ENCODE results near the gene TMEM245.
"Not testable (repeated sequence)": the region's sequence is repeated elsewhere in the genome, so short reads cannot be mapped to it uniquely, and the experiment has no call there.

Gene TMEM245

DNA sequence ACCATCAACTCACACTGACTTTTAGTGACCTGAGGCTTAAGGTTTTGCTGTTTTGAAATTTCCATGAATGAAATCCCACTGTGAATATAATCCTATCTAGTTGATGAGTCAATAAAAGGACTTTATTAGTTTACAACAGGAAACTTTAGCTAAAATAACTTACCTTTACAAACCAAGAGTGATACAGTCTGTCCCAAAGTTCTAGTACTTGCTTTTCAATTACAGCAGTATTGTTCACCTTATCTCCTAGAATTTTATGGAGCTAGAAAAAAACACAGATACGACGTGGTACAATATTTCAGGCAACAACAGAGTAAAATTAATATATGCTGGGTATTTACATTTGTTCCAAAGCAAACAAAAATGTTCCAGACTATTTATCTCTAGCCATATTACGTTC is 59.6 kb downstream of the TMEM245 start:
- no peak for DNase-seq

DNA sequence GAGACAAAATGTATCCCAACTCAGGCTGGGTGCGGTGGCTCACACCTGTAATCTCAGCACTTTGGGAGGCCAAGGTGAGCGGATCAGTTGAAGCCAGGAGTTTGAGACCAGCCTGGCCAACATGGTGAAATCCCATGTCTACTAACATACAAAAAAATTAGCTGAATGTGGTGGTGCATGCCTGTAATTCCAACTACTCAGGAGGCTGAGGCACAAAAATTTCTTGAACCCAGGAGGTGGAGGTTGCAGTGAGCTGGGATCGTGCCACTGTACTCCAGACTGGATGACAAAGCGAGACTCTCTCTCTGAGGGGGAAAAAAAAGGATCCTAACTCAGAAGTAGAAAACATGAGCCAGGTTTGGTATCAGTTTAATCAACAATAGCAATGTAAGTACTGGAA is 66.6 kb downstream of the TMEM245 start:
- DNase-seq: not testable (repeated sequence)

DNA sequence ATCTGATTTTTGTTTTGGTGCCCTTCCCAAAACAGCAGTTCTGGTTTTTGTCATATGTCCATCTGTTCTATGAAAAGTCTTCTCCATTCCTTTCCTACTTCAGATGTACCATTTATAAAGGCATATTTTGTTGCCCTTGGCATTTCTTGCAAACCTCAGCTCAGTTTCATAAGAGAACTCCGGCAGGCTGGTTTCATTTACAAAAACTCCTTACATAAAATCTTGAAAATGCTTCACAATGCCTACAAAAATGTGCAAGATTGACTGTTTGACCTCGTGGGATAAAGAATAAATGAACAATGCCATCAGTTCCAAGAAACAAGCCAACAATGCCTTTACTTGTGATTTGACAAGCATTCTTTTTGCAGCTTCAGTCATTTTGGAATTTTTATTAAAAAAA is 67.3 kb downstream of the TMEM245 start:
- DNase-seq: no peak

DNA sequence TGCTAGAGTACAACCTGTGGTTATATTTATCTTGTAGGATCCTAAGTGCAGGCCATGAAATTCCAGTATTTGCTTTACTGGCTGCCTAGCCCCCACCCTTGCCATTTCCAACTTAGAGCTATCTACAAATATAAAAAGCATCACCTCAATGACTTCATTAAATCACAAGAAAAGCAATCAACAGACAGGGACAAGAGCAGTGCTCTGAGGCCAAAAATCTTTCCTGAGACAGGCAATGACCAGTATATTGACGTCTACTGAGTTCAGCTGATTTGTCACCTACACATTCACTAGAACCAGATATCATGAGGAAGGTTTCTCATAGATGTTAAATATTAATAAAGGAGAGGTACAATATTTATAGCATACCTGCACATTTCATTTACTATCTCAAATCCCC is 68.0 kb downstream of the TMEM245 start:
- no peak for DNase-seq

DNA sequence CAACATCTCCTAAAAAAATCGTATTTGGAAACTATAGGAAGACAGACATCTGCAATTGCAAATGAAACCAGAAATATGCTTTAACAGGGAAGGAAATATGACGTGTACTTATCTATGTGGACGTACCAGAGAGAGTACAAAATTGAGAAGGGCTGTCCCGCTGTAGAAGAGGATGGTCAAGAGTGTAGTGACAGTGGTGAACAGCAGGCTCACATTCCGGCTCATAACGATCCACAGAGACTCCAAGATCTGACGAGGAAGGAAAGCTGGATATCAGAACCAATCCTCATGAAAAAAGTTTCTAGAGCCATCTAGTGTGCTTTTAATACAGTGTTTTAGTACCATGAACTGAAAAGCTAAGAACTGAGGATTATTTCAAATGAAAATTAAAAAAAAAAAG is 69.3 kb downstream of the TMEM245 start:
- no peak for DNase-seq

DNA sequence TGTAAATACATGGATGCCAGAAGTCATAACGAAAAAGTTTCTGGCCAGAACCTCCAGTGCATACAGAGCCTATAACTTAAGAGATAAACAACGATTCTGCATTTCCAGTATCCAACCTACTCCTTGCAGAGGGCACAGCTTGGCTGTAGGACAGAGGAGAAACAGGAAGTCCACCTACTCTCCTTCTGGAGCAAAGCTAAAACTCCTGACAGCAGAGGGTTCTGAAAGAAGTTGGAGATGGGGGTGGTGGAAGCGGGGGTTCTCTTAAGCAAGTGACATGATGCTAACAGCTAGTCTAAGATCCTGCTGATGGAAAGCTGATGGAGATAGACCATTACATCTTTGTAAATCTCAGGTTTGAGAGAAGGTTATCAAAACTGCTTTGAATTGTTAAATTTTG is 70.9 kb downstream of the TMEM245 start:
- no peak for DNase-seq

DNA sequence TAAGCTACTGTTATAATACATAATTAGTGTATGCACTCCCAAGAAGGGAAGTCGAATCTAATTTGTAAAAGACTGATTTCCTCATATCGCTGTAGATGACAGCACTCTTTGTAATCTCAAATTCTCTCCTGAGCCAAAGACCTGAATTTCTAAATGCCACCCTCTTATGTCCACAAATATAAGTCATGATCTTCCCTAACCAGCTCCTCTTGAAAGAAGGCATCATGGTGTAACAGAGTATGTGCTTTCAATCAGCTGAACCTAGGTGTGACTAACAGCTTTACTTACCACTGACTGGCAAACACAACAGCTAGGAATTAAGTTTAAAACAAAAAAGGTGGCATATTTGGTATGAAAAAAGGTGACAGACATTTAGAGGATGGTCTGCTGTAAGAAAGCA is 72.5 kb downstream of the TMEM245 start:
- DNase-seq: no peak

DNA sequence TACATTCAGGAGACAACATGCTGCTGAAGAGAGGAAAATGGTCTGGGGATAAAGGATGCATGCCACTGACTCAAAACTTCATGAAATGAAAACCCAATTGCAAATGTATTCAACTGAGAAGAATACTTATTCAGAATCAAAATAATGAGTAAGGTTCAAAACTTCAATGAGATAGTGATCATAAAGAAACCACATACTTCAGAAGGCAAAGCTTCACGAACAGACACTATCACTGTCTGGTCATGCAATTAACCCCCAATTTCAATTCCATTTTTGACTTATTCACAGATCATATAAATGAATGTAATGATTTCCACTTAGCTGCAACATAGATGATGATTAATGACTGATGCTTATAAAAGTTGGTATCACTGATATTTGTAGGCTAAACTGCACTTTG is 73.4 kb downstream of the TMEM245 start:
- DNase-seq: no peak

DNA sequence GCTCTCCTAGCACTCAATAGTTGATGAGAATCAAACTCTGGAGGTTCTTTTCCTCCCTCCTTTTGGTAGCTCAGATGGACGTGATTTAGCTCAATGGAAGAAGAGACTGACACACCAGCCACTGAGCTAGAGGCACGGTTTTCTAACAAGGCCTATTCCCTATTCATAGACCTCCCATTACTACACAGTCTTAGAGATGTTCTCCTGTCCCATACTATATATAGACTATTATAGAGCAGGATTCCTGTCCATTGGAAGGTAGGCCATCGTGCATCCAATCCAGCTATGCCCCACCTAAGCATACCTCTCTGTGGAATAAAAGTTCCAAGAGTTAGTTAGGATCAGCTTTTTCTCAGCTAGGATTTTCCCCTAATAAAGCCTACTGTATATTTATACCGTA is 76.2 kb downstream of the TMEM245 start:
- no peak for DNase-seq

DNA sequence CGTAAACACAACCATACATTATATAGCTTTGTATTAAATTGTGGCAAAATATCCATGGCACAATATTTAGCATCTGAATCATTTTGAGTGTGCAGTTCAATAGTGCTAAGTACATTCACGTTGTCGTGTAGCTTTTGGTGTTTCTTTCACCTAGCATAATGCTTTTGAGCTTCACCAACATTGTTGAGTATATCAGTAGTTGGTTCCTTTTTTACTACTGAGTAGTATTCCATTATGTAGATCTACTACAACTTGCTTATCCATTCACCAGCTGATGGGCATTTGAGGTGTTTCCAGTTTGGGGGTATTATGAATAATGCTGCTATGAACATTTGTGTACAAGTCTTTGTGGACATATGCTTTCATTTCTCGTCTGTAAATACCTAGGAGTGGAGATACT is 79.2 kb downstream of the TMEM245 start:
- DNase-seq: no peak

DNA sequence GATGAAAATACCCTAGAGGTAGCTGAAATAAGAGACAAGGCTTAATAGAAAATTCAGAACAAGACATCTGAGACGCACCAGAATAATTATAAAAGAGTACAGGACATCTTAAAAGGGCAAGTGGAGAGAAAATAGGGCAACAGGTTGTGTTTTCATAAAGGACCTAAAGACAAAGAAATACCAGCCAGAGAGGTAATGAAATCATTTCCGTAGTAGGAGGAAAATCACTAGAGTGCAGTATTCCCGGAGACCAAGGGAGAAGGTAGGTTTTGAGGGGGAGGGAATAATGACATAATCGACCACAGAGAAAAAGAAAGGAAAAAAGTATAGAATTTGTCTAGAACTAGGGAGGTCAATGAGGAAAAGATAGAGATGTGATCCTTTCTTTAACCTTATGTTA is 80.2 kb downstream of the TMEM245 start:
- no peak for DNase-seq

DNA sequence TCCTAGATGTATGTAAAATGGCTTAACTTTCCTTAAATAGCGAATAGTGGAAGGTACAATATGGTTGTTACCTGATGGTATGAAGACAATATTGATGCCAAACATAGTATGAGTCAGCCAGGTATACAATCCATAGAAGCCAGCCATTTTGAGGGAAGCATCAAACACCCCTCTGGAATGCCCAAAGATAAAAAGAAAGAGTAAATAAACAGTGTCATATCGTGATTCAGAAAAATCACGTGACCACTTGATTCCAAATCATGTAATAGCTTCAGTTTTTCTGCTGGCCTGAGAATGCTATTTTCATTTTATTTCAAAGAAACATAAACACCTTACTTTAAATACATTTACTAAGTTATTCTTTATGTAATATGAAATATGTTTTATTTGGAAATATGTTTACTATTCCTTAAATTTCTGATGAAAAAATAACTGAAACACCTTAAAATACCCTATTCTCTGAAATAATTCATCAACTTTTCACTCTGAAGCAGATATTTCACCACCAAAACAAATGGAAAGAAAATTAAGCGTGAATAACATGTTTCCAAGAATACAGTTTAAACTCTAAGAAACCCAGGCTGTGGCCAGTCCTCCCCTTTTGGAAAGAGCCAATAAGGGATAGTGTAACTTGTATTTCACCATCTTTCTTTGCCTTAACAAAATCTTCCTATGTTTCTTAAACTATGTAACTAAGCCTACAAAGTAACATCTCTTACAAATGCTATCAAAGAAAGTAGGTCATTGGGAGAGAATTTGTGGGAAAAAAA is 81.6 kb downstream of the TMEM245 start:
- no peak for DNase-seq

DNA sequence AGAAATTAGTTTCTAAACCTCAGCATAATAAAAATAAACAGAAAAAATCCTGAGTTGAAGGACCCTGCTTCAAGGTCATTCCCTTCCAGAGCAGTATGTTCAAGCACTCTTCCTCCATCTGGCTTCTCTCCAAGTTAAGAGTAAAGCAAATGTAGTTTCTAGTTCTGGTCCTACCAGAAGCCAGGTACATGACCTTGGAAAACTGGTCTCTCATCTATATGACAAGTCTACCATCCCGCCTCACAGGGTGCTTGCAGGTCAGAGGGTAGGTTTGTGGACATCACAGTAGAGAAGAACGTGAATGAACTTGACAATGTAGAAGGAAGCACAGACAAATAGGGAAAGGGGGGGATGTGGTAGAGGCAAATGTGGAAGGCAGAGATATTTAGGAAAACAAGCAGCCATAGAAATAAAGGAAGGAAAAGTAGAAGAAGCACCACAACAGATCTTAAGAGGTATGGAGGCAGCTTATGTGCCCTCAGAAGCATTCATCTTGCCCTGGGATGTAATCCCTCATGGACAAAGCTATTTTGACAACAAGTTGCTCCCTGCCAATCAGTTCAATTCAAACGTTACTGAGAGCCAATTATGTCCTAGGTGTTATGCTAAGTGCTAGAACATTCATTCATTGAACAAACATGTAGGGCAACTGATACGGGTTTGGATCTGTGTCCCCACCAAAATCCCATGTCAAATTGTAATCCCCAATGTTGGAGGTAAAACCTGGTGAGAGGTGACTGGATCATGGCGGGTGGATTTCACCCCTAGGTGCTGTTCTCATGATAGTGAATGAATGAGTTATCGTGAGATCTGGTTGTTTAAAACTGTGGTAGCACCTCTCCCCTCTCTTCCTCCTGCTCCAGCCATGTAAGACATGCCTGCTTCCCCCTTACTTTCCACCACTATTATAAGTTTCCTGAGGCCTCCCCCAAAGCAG is 82.7 kb downstream of the TMEM245 start:
- no peak for DNase-seq

DNA sequence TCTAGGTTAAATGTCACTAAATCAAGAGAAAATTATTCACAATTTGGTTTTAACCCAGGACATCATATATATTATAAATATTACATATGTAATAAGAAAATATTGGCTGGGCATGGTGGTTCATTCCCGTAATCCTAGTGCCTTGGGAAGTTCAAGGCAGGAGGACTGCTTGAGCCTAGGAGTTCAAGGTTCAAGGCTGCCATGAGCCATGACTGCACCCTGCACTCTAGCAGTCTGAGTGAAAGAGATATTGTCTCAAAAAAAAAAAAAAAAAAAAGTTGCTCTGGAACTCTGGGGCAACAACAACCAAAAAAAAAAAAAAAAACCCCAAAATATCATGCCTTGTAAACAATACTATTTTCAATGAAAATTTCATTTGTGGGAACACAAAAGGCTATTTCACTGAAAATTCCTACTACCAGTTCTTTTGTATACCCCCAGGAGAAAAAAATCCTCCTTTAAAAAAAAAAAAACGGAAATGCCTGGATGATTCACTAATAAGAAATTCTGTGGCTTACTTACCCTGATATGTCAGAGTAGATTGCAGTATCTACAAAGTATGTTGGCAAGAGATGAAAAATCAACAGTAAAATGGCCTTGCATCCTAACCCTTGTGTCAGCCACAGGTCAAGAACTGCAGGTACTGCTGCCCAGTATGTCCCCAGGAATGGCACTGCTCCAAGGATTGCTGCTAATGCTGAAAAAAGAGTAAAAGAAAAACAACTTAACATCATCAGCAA is 83.9 kb downstream of the TMEM245 start:
- DNase-seq: no peak

DNA sequence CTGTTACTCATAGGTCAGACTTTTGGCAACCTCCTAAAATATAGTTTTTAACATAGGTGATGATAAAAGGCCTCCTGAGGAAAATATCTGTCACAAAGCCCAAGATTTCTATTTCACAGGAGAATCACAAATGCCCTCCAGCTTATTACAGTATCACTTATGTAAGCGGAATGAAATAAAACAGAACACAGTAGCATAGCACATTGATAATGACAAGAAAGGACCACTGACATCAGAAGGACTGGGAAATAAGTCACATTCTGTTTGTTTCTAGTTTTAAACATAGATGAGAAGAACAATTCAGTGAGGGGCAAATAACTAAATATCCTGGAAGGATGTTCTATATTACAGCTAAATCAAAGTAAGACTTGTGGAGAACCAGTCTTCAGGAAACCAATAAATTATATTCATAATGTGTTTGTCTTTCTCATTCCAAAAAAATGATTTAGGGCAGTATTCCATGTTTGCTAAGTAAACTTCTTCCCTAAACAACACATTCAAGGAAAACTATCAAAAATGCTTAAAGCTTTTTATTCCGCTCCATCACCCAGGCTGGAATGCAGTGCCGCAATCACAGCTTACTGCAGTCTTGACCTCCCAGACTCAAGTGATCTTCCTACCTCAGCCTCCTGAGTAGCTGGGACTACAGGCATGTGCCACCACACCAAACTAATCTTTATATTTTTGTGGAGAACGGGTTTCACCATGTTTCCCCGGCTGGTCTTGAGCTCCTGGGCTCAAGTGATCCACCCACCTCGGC is 85.6 kb downstream of the TMEM245 start:
- no peak for DNase-seq

DNA sequence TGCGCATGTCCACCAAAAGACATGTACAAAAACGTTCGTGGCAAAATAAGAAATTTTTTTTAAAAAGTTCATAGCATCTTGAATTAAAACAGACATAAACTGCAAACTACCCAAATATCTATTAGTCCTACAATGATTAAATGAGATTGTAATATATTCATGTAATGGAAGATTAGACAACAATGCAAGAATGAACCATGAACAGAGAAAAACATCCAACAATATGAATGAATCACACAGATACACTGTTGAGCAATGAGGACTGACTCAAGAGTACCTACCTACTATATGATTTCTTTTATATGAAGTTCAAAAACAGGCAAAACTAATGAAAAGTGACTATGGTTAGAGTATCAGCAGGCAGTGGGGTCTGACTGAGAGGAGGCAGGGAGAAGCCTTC is 88.5 kb downstream of the TMEM245 start:
- DNase-seq: no peak

DNA sequence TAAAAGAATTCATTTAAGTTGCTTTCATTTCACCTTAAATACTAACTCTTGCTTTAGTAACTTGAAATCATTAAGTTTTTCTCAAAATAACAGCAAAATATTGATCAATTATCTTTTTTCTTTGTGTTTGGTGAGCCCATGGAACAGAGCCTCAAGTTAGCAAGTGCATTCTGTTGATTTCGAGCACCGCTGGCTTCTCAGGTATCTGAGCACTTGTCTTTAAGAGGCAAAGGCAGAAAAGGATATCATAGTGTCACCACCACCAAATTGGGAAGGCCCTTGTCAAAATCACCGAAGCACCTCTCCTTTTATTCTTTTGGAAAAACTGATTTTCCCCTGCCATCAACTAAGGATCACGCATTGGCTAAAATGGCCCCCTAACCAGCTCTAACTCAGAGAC is 89.3 kb downstream of the TMEM245 start:
- DNase-seq: no peak

DNA sequence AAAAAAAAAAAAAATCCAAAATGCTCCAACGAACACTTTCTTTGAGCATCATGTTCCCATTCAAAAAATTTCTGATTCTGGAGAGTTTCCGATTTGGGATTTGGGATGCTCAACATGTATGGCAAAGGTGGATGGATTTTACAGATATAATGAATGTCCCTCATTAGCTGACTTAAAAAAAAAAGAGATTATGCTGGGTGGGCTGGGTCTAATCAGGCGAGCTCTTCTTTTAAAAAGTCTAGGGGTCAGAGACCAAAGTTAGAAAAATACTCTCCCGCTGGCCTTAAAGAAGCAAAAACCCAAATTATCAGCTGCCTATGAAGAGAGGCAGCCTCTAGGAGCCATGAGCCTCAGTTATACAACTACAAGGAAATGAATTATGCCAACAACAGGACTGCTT is 91.3 kb downstream of the TMEM245 start:
- DNase-seq: no peak

DNA sequence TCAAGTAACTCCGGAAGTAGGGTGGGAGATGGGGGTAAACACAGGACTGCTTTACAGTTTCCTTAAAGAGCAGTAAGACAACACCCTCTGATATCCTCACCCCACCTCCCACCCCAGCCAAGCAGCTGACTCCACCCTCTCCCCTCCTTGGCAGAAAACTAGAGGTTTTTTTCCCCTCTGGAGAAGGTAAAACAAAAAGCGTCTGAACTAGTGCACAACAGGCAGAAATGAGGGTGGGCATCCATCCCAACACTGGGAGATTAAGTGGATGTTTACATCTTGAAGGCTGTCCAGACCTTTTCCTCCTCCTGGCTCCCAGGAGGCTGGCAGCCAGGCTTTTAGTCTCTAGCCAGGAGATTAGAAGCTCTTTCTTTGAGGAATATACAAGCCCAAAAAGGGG is 92.6 kb downstream of the TMEM245 start:
- DNase-seq: no peak

DNA sequence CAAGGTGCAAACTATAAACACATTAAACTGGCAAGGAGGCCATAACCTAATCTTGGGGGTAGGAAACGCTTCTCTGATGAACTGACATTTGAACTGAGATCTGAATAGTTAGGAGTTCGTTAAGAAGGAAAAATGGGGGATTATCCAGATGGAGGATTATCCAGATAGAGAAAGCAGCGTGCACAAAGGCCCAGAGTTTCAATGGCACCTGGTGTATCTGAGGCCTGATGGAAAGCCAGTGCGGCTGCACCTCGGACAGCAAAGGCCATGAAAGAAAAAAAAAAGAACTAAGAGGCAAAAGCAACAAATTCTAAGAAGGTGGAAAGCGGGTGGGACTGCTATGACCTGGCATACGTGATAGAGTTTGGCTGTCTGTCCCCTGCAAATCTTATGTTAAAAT is 93.4 kb downstream of the TMEM245 start:
- DNase-seq: no peak

DNA sequence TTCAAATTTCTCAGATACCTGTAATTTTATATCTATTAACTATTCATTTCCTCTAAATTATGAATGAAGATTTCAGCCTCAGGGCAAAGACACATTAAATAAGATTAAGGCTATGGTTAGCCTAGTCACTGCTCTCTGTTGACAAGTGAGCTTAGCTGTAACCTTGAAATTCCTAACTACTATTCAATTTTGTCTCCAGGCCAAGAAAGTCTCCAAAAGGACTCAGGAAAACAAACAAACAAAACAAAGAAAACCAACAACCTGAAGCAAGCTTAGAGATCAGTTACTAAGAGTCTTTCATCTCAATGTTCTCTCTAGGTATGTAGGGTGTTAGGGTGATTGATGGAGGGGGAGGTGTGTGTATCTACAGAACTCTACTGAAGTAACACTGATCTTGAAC is 96.9 kb downstream of the TMEM245 start:
- no peak for DNase-seq

DNA sequence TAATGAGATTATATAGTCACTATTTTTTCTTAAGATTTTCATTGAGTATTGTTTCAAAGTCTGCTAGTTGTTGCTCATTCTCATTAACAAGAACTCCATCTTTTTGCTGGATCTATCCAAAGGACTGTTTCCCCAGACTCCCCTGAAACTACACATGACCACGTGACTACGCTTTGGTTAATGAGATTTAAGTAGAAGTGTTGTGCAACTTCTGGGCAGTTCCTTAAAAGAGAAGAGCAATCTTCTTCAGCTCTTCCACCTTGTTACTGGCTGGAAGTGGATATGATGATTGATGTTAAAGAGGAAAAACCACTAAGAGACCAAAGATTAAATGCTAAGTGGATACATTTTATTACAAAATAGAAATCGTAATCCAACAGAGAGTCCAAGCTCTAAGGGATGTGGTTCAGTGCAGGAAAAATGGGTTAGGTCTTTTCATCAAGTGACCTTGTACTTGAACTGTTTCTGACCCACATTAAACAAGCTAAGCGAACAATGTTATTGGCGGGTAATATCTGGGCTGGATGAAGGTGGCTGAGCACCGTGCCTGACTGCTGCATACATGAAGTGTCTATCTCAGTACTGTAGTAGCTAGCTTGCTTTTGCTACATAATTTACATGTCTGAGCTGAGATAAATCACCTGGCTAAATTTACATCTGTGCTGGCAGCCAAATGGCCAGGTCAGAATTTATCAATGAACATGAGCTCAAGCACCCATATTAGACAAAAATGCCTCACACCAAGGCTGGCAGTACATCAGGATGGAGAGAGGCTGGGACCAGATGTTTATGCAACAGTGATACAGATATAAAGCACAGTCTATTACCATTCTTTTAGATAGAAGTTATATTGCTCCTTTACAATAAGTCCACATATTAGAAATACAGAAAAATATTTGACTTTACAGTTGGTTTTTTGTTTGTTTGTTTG is 98.9 kb downstream of the TMEM245 start:
- DNase-seq: no peak

All from activated T-cell treated with anti-CD3 and anti-CD28 coated beads, Interleukin-2, amount 50 U/mL, for 48 hours (primary cell).